Stimulated activated CD8-positive, alpha-beta memory T cell treated with anti-CD3 and anti-CD28 coated beads, Interleukin-2, amount 100 ng/mL, for 48 hours (primary cell): Measurements from ENCODE around the gene DCLK1.
"Not testable (repeated sequence)": the region's sequence is repeated elsewhere in the genome, so short reads cannot be mapped to it uniquely, and the experiment has no call there.

ENCODE experiments used
- DNase-seq, 2 donors: peaks; one replicate each; pipeline ENCODE4 v3.0.0-alpha.2; 2020; ENCODE audit warnings: low read depth in 2 of 2

The DCLK1 gene

GRCh38 chr13:36086117-36086516 is 45.1 kb downstream of the DCLK1 start:
- no peak for DNase-seq

GRCh38 chr13:36084131-36084530 is 47.1 kb downstream of the DCLK1 start:
- DNase-seq, result no peak

GRCh38 chr13:36082806-36083205 is 48.4 kb downstream of the DCLK1 start:
- no peak for DNase-seq

- DNase-seq, result no peak
These were observed 48.8 kb downstream of the DCLK1 start for GRCh38 chr13:36082396-36082795.

DNA sequence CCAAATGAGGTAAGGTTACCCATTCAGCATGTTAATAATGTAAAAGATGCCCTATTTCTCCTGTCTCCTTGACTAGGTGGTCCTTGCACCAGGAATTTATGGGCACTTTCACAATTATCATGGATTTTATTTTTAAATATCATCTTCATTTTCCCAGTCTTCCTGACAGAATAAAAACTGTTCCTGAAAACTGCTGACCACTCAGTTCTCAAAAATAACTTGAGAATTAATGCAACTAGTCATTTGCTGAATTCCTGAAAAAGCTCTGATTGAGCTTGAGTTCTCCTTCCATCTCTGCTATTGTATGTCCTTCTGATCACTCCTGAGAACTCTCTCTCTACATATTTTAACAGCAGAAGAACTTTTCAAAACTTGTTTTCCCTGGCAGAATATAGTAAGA is 55.0 kb downstream of the DCLK1 start:
- no peak for DNase-seq

- DNase-seq, result no peak
These were observed 56.5 kb downstream of the DCLK1 start for GRCh38 chr13:36074659-36075058.

GRCh38 chr13:36072152-36072935 is 58.8 kb downstream of the DCLK1 start:
- DNase-seq, result no peak

DNA sequence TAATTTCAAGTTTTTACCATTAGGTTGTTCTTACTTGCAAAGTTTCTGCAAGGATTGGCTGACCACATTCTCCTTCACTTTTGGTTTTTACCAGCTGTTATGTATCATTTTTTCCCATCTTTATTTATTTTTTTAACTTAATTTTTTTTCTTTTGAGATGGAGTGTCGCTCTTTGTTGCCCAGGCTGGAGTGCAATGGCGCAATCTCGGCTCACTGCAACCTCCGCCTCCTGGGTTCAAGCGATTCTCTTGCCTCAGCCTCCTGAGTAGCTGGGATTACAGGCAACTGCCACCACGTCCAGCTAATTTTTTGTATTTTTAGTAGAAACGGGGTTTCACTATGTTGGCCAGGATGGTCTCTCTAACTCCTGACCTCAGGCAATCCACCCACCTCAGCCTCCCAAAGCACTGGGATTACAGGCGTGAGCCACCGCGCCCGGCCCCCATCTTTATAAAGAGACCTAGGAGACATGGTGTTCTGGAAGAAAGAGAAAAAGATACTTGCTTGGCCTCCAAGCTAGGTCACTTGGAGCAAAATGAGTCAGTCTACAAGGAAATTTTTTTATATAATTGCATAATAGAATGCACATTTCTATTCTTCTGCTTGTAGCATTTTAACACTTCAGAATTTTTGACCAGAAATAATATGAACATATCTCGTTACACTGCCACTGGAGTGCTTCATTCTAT is 60.5 kb downstream of the DCLK1 start:
- DNase-seq, result not testable (repeated sequence)

DNA sequence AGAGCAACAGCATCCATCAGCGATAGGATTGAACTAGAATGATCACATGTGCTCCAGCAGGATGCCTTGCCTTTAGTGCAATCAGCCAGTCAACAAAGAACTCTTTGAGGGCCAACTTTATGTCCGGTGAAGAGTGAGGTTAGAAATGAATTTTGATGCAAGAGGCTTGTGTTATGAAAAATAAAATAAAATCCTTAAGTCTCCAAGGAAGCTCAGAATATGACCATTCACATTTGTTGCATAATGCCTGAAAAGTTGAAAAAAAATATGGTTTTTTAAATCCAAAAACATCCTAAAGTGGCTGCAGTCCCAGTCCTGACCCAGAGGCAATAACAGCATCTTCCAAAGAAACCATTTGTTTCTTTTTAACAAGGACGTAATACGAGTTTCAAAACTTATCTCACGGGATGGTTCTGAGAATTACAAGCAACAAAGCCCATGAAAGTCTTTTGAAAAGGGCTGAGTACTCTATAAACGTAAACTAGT is 61.3 kb downstream of the DCLK1 start:
- DNase-seq, result no peak

GRCh38 chr13:36068991-36069390 is 62.2 kb downstream of the DCLK1 start:
- DNase-seq, result no peak

GRCh38 chr13:36068566-36068965 is 62.6 kb downstream of the DCLK1 start:
- DNase-seq, result no peak

- DNase-seq, result no peak
These were observed 63.3 kb downstream of the DCLK1 start for GRCh38 chr13:36067746-36068381.

DNA sequence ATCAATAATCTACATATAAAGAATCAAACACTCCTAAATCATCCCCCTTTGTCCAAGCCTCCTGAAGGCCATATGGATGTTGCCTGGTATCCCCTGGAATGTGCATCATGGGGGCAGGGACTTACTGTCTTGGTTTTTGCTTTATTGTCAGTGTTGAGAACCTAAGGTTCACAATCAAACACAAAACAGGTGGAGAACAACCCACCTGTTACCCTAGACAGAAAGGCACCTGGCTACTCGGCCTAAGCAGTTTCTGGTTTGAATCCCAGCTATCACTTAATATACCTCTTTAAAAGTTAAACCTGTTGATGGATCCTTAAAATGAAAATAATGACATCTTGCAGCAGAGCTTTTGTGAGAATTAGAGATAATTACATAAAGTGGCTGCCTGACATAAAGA is 68.9 kb downstream of the DCLK1 start:
- no peak for DNase-seq

DNA sequence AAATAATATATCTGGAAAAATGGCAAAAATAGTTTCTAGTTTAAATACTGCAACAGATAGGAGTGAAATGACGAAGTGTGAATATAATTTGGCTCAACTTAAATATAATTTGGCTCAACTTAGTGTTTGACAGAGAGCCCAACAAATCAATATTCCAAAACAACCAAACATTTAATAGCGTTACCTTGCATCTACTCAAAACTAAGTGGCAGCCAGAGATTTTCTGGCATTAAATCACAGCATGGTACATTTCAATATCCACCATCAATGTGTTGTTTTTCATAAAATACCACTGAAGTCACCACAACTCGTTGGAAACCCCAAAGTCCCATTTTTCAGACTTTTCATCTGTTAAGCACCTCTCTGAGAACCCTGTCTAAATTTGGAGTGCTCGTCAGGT is 69.6 kb downstream of the DCLK1 start:
- no peak for DNase-seq

DNA sequence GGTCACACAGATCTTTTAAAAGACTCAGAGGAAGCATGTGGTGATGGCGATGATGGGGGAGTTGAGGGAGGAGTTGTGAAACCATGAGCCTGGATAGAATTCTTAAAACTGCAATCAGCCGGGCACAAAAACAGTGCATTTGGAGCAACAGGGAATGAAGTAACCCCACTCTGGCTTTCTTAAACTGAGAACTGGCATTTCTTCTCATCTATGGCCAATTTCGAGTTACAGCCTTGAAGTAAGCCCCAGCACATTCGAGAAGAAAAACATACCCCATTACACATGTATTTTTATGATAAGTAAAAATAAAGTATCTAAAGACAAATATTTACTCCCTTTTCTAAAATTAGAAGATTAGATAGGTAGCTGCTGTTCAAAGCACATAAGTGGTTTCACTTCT is 70.1 kb downstream of the DCLK1 start:
- no peak for DNase-seq

GRCh38 chr13:36059321-36059720 is 71.9 kb downstream of the DCLK1 start:
- DNase-seq, result no peak

DNA sequence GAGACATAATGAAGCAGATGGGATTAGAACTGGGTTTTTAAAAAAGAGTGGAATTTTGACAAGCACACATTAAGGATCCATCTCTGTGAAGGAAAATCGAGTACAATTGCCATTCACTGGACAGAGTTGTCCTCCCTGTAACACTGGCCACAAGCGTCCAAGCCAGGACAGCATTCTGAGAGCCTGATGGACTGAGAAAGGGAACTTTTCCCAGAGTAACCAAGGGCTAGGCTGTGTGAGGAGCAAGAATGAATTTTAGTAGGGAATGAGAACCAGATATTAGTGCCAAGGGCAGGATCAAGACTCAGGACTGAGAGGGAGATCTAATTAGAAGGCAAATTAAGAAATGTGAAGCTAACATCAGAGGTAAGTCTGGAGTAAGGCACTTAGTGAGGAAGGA is 73.1 kb downstream of the DCLK1 start:
- DNase-seq, result no peak

DNA sequence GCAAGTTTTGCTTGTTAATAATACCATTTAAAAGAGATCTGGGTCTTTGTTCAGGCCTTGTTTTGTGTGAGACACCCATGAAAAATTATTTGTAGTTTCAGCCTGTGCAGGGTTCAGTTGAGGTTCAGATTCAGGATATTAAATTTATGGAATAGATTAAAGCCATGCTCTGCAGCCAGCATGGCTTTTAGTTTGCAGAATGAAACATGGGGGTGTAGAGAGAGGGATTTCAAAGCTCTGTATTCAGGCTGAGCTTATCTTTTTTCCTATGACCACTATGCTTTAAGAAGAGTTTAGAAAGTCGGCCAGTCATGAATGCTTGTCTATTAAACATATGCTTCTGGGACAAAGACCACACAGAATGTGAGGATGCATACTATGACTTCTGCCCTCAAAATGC is 73.6 kb downstream of the DCLK1 start:
- DNase-seq, result no peak

DNA sequence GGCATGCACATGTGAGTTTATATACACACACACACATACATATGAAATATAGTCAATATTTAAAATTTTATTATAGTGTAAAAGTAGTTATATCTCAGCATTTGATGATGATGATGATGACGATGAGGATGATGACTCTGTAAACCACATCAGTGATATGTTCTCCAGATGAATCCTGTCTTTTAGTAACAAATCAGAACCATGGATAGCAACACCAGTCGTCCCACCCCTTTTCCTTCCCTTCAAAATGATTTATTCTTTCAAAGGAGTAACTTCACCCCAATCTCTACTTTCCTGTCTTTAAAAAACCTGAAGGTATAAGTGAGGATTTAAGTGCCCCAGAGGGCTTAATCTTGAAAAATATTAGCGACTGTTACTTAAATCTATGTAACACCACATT is 74.1 kb downstream of the DCLK1 start:
- no peak for DNase-seq

DNA sequence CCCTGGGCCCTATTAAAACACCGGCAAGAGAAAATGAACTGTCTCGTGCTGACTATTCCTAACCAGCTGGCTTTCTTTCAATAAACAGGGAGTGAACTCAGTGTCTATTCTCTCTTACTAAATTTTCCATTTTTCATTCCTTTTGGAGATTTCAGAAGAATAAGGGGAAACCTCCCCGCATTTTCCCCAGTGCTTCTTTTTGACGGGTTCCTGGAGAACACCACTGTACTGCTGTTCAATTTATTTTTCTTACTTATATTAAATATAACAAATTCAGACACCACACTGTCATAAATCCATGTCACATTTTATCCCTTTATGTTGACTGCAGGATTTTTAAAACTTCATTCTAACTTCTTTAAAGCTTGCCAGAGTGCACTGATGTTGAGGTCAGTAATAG is 75.8 kb downstream of the DCLK1 start:
- no peak for DNase-seq

GRCh38 chr13:36054041-36054440 is 77.1 kb downstream of the DCLK1 start:
- DNase-seq, result no peak

DNA sequence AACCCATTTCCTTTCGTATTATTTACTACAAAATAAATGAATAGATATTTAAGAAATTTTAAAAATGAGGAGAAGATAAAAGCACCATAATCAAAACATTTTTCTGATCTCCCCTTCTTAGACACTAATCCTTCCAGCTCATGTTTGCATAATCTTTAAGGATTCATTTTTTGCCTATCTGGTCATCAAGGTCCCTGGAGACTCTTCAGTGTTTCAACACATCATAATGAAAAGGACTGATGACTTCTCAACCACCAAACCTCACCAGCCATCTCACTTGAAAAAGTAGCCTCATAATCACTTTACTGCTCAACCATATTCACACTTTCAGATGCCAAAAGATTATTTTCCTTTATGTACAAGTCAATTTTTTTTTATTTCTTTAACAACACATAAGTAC is 80.1 kb downstream of the DCLK1 start:
- DNase-seq, result no peak

DNA sequence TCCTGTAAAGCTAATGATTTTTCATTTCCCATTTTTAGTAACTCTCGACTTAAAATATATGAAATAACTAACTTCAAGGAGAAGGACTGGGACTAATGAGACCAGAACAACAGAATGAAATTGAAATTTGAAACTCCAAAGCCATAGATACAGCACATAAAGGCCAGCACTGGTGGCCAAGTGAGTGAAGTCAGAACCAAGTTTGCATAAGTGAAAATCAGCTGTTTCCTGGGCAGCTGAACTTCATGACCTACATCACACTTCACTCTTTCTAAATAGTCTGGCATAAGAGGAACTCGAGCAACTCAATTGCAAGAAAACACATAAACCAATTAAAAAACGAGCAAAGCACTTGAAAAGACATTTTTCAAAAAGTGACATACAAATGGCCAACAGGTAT is 84.5 kb downstream of the DCLK1 start:
- no peak for DNase-seq
